ENCODE data around the gene ZNF280C. TPM values are rescaled to one million over a fixed set of nuclear protein-coding genes. Genes with fewer than 3 reads are reported as not detected.
A peak's percentile ranks its signal among the peaks of the same experiment; 100 is the strongest.

ZNF280C gene
- total RNA-seq, 1 donor = 8.6 TPM

DNA sequence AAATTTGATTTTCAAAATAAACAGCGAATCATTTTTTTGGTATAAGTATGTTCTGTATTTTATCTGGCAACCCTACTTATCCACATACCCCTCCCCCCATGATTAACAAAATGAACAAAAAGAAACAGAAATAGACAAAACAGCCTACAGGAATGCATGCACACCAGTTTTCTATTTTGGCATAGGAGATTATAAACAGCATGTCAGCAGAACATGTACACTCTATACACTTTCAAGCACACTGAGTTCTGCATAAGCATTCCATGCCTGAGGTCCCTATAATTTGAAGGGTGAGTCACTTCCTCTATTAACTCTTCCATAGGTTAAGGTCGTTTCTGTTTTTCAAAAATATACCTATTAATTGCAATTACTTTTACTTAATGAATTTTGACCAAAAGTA lies 28.0 kb upstream of the ZNF280C start:
- H3K4me3 ChIP-seq (ENCODE audit: low read depth, low read length) = no peak overlapping the region
- TF ChIP-seq CTCF (IDR thresholded peaks at IDR 0.05; ENCODE audit: insufficient read depth, low read length) = no peak
- no peak for DNase-seq (ENCODE audit: low read depth)

DNA sequence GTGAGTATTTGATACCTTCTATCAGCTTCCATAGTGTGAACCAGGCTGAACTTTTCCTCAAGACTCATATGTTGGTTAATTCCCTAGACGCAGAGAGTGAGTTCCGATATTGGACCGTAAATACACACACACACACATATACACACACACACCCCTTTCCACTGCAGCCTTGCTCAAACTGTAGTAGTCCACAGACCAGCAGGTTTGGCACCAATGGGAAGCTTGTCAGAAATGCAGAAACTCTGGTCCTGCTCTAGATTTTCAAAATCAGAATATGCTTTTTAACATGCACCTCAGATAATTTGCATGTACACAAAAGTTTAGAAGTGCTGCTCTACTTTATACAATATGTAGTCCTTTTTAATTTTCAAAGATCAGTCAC lies 27.6 kb upstream of the ZNF280C start:
- DNase-seq (ENCODE audit: low read depth) = no peak
- no peak overlapping the region for H3K4me3 ChIP-seq (ENCODE audit: low read depth, low read length)
- TF ChIP-seq CTCF (IDR thresholded peaks at IDR 0.05; ENCODE audit: insufficient read depth, low read length) = no peak

DNA sequence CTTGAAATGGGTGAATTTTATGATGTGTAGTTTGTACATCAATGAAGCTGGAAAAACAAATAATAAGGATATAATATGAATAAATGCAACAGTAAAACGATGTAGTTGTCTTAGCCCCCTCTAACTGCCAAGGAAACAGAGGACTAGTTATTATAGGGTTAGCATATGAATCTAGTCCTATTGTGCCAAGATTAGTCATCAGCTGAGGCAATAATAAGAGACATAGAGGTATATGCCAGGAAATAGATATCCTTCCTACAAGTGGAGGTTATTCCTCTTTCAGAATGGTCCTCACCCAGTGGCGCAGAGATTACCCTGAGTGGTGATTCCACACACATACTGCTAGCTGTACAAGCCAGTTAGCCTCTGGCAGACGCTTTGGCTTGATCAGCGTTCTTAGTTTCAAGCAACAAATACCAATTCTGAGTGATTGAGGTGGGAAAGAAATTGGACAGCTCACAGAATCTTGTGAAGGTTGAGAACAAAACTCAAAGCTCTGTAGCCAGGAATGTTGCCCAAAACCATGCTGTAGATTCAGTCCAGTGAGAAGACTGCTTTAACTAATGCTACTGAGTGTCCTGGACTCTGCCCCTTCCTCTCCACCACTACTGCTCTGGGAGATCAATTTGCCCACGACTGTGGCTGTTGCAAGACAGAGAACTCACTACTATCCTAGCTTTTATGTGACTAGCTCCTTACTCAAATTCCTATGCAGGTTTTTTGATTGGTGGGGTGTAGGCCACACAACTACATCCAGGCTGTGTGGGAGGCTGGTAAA lies 27.0 kb upstream of the ZNF280C start:
- no peak overlapping the region for H3K4me3 ChIP-seq (ENCODE audit: low read depth, low read length)
- TF ChIP-seq CTCF (IDR thresholded peaks at IDR 0.05; ENCODE audit: insufficient read depth, low read length) = no peak
- DNase-seq (ENCODE audit: low read depth) = peak; percentile 8

DNA sequence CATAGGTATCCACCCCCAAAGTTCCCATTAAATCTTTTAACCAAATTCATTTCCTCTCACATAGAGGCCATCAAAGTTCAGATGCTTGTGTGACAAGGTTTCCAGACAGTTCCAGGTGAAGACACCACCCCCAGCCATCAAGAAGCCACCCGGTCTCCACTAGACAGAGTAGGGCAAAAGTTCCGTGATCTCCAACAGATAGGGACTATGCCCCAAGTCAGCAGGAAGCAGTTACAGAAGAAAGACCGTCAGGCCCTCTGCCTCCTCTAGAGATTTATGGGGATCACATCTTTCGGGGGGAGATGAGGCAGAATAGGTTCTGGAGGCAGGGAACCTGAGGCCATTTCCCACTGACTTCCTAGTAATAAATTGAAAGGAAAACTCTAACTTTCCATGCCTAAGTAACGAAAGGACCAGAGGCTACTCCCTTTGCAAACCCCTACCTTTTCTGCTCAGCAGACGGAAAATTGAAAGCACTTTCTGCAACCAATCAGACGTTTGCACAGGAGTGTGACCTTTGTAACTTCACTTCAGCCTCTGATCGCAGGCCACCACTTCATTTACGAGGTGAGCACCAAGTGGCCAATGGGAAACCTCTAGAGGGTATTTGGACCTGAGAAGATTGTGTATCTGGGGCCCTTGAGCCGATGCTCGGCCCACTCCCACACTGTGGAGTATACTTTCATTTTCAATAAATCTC lies 18.5 kb upstream of the ZNF280C start:
- no peak overlapping the region for H3K4me3 ChIP-seq (ENCODE audit: low read depth, low read length)
- TF ChIP-seq CTCF (IDR thresholded peaks at IDR 0.05; ENCODE audit: insufficient read depth, low read length) = no peak
- no peak for DNase-seq (ENCODE audit: low read depth)

DNA sequence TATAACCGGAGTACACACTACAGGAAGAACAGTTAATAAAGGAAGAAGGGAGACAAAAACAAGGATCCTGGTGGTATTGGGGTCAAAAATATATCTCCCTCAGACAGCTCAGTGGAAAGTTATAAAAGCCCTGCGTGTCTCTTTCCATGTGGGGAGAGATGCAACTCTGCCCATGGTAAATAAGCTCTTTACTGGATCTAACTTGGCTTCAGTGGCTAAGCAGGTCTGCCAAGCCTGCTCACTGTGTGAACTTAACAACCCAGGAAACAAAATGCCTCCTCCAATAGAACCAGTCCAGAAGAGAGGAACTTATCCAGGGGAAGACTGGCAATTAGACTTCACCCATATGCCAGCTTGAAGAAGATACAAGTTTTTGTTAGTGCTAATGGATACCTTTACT lies 17.0 kb upstream of the ZNF280C start:
- no peak for TF ChIP-seq CTCF (IDR thresholded peaks at IDR 0.05; ENCODE audit: insufficient read depth, low read length)
- DNase-seq (ENCODE audit: low read depth) = no peak
- no peak overlapping the region for H3K4me3 ChIP-seq (ENCODE audit: low read depth, low read length)

- no peak for TF ChIP-seq CTCF (IDR thresholded peaks at IDR 0.05; ENCODE audit: insufficient read depth, low read length)
- no peak for DNase-seq (ENCODE audit: low read depth)
- no peak overlapping the region for H3K4me3 ChIP-seq (ENCODE audit: low read depth, low read length)
Measured at GRCh38 chrX:130285069-130285620, 16.4 kb upstream of the ZNF280C start.

All from fibroblast of the aortic adventitia (primary cell).